ENCODE results near the gene PSD4.

PSD4 gene

DNA sequence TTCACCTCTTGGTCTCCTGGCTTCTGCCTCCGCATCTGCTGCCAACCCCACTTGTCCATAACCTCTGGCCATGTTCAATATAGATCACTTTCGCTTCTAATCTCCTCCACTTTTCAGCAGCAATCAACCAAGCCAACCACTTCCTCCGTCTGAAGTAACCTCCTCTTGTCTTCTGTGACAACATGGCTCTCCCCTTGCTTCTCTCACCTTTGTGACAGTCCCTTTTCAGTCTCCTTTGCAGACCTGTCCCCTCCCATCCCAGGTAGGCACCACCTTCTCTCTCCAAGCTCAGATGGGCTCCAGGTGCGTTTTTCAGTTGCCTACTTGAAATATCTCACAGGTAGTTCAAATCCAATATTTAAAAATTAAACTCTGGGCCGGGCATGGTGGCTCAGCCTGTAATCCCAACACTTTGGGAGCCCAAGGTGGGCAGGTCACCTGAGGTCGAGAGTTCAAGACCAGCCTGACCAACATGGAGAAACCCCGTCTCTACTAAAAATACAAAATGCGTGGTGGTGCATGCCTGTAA, 4.7 kb upstream of the PSD4 start:
- DNase-seq = no peak

- DNase-seq = no peak
Observed at GRCh38 chr2:113169586-113169985, 4.2 kb upstream of the PSD4 start.

DNA sequence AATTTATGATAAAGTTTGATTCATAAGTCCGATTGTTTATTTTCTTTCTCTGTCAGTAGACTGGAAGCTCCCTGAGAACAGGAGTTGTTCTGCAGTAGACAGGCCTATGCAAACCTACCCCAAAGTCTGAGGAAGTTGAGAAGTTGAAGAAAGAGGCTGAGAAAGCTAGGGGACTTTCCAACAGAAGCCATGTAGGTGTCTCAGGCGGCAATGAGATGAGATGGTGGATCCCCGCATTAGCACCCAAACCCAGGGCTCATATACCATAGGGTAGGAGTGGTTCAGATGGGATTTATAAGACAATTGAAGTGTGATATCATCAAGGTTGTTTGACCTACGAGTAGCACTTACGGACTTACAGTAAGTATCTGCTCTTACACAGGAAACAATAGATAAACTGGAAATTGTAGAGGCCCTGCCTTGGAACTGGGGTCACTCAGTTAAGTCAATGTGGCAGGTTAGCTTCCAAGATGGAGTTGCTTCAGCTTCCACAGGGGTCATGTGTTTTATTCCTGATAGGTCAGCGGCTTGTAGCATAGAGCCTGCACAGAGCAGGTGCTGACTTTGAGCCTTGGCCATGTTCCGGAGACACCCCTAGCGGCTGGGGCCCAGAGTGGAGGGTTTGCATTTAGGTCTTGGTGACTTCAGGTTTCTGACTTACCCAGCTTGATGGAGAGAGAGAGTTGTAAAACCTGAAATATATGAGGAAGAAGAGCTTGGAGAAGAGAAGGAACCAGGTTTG, 2.3 kb upstream of the PSD4 start:
- no peak for DNase-seq

DNA sequence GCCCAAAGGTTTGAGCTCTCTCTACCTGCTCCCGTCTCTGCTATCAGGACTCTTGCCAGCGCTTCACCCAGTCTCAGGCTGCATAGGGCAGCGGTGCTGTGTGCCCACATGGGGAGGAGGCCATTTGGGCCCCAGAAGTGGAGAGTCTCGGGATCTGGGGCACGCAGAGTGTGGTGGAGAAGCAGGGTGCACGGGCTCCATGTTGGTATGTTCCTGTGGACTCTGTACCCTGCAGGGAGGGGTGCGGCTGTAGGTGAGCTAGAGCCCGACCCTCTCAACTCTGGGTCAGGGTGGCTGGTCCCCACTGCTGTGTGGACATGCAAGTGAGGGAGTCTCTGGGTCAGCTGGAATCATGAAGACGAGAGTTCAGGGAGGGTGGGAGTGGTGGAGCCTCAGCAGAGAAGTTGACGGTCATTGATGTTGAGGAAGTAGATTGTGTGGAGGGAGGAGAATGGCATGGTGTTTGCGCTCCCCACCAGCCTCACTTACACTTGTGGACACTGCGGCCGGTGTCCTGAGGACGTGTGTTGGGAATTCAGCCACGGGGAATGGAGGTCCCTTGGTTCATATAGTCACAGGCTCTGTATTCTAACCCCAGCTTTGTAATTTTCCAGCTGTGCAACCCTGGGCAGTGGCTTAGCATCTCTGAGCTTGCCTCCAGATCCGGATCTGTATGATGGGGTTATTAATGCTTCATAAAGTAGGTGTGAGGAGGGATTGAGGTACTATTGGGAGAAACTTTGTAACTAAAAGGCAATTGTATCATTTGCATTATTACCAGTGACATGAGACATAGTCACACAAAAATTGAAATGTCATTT, 840 bp upstream of the PSD4 start:
- DNase-seq = no peak

DNA sequence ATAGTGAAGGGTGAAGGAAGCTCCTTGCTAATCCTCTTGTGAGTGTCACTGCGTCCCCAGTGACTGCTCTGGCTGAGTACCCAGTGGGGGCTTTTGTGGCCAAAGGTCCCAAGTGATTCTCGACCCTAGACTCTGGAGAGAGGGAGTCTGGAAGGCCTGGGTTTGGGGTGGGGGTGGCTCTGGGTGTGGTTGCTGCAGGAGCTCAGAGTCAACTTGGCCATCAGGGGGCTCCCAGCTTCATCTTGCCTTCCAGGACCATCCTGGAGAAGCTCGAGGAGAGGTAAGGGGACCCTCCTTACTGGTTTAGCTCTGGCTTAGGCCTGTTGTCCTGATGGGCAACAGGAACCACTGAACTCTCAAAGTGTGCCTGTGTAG, 592 bp downstream of the PSD4 start:
- no peak for DNase-seq

GRCh38 chr2:113175042-113175628, 1.4 kb downstream of the PSD4 start:
- DNase-seq = no peak

DNA sequence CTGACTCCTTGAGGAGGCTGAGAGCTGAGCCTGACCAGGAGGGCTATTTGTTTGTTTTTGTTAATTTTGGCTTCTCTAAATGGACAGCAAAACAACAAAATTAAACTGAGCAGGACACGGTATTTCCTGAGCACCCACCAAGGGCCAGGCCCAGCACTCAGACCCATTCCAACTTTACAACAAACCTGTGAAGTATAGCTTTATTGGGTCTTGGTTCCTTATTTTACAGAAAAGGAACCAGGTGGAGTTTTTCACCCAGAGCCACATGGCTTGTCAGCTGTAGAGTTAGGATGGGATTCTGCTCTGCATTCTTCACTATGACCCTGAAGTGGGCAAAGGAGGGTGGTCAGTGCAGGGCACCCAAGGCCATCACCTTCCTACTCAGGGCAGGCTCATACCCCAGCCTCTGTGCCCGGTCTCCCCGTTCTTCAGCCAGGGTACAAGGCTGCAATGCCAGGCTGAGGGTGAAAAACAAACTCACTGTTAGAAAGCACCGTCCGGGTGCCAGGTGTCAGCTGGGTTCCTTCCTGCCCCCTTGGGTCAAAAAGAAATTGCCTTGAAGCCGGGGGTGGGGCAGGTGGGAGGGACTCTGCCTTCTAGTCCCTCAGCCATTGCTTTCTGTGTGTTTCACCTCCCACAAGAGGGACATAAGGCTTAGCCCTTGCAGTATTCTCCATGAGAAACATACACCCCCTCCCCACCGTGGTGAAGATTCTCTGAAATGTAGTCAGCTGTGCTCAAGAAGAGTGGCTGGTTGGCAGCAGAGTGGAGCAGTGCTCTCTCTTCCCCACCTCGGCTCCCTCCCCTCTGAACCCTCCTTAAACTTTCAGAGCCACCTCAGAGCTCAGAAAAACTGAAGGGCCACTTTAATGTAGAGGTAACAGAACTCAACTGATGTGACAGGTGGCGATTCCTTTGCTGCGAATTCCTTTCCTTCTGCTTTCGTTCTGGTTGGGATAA, 2.2 kb downstream of the PSD4 start:
- DNase-seq = no peak

DNA sequence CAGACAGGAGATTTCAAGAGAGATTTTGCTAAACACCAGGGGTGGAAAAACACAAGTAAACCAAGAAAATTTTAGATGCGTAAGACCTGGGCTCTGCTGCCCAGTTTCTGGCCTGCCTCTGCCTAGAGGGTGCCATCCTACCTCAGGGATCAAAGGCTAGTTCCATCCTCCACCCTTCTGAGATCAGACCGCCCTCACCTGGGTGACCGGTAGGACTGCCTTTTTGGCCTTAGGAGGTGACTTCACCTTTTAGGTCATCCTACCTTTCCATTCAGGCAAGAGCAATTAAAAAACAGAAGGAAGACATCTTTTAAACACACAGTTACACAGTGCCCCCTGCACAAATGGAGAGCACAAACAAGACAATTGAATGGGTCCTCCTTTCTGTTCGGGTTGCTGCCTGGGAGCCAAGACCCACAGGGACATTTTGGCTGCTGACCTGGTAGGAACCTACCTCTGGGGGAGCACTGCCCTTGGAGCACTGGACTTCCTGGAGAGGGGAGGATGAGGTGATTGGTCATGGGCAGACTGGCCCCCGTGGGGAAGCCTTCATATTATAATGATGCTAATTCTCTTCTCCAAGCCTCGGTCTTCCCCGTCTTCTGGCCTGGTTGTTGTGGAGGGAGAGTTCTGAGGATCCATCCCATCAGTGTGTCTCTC, 3.1 kb downstream of the PSD4 start:
- DNase-seq = no peak

DNA sequence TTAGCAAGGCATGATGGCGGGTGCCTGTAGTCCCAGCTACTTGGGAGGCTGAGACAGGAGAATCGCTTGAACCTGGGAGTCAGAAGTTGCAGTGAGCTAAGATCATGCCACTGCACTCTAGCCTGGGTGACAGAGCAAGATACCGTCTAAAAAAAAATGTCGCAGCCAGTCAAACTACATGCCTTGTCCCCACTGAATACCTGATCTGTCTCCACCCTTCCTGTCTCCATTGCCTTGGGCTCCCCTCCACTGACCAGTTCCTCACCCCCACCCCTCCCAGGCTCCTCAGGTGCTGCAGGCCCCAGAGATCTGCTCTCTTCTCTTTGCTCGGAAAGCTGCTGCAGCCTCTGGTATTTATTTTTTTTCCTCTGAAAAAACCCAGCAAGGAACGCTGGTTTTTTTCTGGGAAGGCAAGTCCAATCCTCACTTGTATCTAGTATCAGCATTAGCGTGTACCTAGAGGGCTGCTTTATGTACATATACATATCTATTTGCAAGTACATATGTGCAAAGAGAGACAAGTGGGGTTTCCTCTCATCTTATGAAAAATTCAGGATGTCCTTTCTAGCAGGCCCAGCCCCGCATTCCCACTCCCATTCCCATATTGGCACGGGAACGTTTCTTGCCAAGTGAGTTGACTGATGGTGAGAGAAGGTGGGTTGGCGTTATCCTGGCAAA, 4.4 kb downstream of the PSD4 start:
- no peak for DNase-seq

DNA sequence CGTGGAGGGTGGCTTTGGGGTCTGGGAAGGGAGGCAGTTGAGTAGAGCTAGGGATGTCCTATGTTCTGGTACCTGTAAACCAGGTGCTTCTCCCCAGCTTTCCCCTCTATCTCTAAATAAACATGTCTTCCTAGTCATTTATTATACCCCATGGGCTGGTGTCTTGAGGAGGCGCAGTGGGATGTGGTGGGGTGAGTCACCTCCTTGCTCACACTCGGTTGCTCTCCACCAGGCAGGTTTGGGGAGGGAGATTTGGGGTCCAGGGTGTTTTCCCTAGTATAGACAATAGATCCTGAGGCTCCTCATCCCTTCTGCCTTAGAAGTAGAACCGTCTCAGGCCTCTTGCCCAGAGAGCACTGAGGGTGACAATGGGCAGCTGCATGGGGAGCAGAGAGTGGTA, 5.1 kb downstream of the PSD4 start:
- DNase-seq = no peak

- no peak for DNase-seq
Observed at GRCh38 chr2:113179446-113180045, 5.8 kb downstream of the PSD4 start.

- no peak for DNase-seq
Observed at GRCh38 chr2:113180131-113180946, 6.6 kb downstream of the PSD4 start.

DNA sequence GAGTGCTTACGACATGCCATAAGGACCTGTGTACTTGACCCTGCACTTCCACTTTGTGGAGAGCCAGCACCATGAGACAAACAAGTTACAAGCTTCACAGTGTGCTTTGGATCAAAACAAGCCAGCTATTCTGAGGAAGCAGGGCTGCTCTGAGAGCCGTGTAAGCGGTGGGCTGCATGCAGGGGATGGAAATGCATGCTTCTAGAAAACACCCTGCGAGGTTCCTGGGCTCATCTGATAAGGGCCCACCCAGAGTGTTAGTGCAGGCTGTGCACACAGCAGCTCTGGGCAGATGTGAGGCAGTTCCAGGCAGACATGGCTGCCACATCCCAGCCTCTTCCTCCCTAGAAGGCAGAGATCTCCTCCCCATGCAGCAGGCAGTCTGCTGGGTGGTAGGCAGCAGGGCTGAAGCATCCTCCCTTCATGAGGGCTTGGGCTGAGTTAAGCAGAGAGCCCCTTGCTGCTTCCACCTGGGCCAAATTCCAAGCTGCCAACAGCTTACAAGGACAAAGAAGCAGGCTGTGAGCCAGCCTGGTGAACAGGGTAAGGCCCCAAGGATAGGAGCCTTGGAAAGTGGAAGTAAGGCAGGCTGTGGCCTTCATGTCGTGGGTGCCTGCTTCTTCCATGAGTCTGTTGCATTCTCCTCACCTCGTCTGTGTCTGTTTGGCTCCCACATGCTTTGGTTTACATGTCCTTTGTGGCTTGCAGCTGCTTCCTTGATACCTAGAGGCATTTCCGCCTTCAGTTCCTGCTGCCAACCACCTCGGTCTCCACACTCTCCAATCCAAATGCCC, 7.7 kb downstream of the PSD4 start:
- no peak for DNase-seq

DNA sequence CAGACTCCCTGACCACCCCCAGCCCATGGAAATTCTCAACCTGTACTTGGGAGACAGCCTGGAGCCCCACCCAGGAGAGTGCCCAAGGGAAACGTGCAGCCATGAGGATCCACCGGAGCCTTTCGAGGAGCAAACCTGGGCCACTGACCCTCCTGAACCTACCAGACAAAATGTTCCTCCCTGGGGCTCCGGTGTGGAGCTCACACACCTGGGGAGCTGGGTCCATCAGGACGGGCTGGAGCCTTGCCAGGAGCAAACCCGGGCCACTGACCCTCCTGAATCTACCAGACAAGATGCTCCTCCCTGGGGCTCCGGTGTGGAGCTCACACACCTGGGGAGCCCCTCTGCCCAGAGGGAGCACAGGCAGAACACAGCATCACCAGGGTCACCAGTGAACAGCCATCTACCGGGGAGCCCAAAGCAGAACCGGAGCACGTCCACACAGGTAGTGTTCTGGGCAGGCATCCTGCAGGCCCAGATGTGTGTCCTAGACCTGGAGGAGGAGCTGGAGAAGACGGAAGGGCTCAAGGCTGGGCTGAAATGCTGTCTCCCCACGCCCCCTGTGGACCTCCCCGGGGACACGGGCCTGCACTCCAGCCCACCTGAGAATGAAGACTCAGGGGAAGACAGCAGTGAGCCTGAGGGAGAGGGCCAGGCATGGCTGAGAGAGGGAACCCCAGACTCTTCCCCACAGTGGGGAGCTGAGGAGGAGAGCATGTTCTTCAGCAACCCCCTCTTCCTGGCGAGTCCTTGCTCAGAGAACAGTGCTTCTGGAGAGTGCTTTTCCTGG, 8.9 kb downstream of the PSD4 start:
- DNase-seq = no peak

DNA sequence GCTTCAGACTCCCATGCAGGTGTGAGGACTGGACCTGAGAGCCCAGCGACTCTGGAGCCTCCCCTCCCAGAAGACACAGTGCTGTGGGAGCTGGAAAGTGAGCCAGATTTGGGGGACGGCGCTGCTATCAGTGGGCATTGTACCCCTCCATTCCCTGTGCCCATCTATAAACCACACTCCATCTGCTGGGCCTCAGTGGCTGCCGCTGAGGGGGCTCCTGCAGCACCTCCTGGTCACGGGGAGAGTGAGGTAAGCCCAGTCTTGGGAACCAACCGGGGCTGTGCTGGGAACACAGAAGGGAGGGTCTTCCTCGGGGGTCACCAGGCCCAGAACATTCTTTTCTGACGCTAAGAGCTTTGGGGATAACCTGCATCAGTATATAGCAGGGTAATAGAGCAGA, 9.5 kb downstream of the PSD4 start:
- DNase-seq = no peak

DNA sequence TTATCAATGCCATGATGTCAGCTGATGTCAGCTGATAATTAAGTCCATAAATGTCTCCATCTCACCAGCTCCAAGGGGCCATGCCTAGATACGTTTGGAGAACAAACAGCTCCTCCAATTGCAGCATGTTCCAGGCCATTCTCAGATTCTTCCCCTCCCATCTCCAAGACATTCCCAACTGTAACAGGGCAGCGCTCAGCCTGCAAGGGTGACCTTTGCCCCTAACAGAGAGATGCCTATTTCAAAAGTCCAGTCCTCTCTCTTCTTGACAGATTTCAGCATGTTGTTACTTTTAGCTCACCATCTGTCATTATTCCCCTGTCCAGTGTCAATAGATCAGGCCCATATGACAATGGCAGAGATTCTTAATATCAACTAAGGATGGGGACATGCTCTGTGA, 9.9 kb downstream of the PSD4 start:
- DNase-seq = no peak

- DNase-seq = no peak
Observed at GRCh38 chr2:113184531-113185230, 10.9 kb downstream of the PSD4 start.
